K562 (cell line): Measurements from ENCODE around the gene DTNA. TPM values are rescaled to one million over a fixed set of nuclear protein-coding genes. Genes with fewer than 3 reads are reported as not detected.

Experiments used
- ATAC-seq: fragments of 200-7000 bp; cut with Tn5 transposase; 3 replicates; pipeline ENCODE4 v1.9.1; 2020; ENCODE audit warnings: moderate library complexity
- BruUV-seq: library from RNA; stranded (reverse); fragments of 400-500 nt; replicated peaks from 2 replicates; lab custom pipeline; 2021; lab: Mats Ljungman, UMichigan
- CTCF ChIA-PET: fragments of 300-600 bp; formaldehyde crosslinking; extraction: SDS; loops from one replicate; lab custom pipeline; 2021; ENCODE audit warnings: low intra/inter-chr PET ratio; lab: Yijun Ruan, JAX
- POLR2A ChIA-PET: fragments of 300-600, 350-650 bp; sonication (Branson Sonifier 250); formaldehyde crosslinking; extraction: SDS; loops from one replicate; lab custom pipeline; 2021; ENCODE audit warnings: antibody characterized with exemption, inconsistent platforms; lab: Yijun Ruan, JAX
- DNase-seq, 4 experiments: peaks; one replicate each; pipeline versions ENCODE4 v3.0.0 to v3.0.0-alpha.2; 2011 to 2018; ENCODE audit warnings: low spot score in 3 of 4, mixed read lengths in 3 of 4; ENCODE audit errors: extremely low read depth in 1 of 4
- FAIRE-seq: peaks from 2 replicates; lab custom pipeline; 2011; peaks lifted over from hg19 to GRCh38; lab: Jason Lieb, UNC
- H2AFZ ChIP-seq: 2 replicates; pipeline ENCODE4 v1.6.0; 2011; ENCODE audit warnings: low read depth, low read length, control low read depth, inconsistent platforms
- H3K27ac ChIP-seq: fragments of 200-600 bp; 3 replicates; pipeline ENCODE4 v1.8.0; 2011; ENCODE audit warnings: low read depth, mild to moderate bottlenecking, control low read depth, inconsistent platforms, low read length, moderate library complexity, mixed read lengths; ENCODE audit errors: extremely low read depth
- H3K27me3 ChIP-seq, 2 experiments: fragments of 300-600 bp in 1 of 2; 2 replicates in 1 of 2; 3 replicates in 1 of 2; pipeline versions ENCODE4 v1.6.0 to v1.8.0; 2011; ENCODE audit warnings: inconsistent platforms in 2 of 2, low read length in 2 of 2, mild to moderate bottlenecking in 1 of 2, mixed read lengths in 1 of 2, moderate library complexity in 1 of 2; ENCODE audit not compliant: control insufficient read depth in 2 of 2, insufficient read depth in 2 of 2
- H3K36me3 ChIP-seq: fragments of 300-600 bp; 3 replicates; pipeline ENCODE4 v1.8.0; 2011; ENCODE audit warnings: mild to moderate bottlenecking, low read length, inconsistent platforms; ENCODE audit not compliant: control insufficient read depth, insufficient read depth
- H3K4me1 ChIP-seq, 2 experiments: fragments of 200-600 bp in 1 of 2; replicated peaks in 1 of 2; 2 replicates in 1 of 2; 3 replicates in 1 of 2; pipeline versions ENCODE4 v1.5.1 to v1.8.0; 2011; ENCODE audit warnings: inconsistent platforms in 2 of 2, low read length in 2 of 2, mild to moderate bottlenecking in 1 of 2, mixed read lengths in 1 of 2, moderate library complexity in 1 of 2; ENCODE audit not compliant: control insufficient read depth in 2 of 2, insufficient read depth in 2 of 2
- H3K4me2 ChIP-seq: 2 replicates; pipeline ENCODE4 v1.6.1; 2011; ENCODE audit warnings: low read length, control low read depth, inconsistent platforms, mixed read lengths; ENCODE audit not compliant: insufficient read depth
- H3K4me3 ChIP-seq: fragments of 200-600 bp; sonication (generic), shearing (Covaris generic); 2 replicates; pipeline ENCODE4 v1.5.1; 2016; ENCODE audit warnings: control low read depth, inconsistent platforms
- H3K79me2 ChIP-seq: fragments of 200-600 bp; 3 replicates; pipeline ENCODE4 v1.8.0; 2011; ENCODE audit warnings: low read length, inconsistent platforms; ENCODE audit not compliant: control insufficient read depth, insufficient read depth
- H3K9ac ChIP-seq, 2 experiments: 2 replicates each; pipeline versions ENCODE4 v1.6.0 to v1.6.1; 2011; ENCODE audit warnings: low read depth in 2 of 2, low read length in 2 of 2, control low read depth in 1 of 2, inconsistent platforms in 1 of 2, mild to moderate bottlenecking in 1 of 2, mixed read lengths in 1 of 2; ENCODE audit not compliant: insufficient read depth in 1 of 2
- H3K9me1 ChIP-seq: one replicate; pipeline ENCODE4 v1.6.0; 2011; ENCODE audit warnings: inconsistent platforms, mild to moderate bottlenecking, low read length, moderate library complexity; ENCODE audit not compliant: control insufficient read depth, insufficient read depth
- H3K9me3 ChIP-seq: replicated peaks from 2 replicates; pipeline ENCODE4 v1.5.1; 2011; ENCODE audit warnings: low read depth, low read length, inconsistent platforms; ENCODE audit not compliant: control insufficient read depth, insufficient read depth
- H4K20me1 ChIP-seq: replicated peaks from 2 replicates; pipeline ENCODE4 v1.6.1; 2011; ENCODE audit warnings: low read length, inconsistent platforms, mixed read lengths; ENCODE audit not compliant: control insufficient read depth, insufficient read depth
- CBX8 ChIP-seq: fragments of 200-600 bp; sonication (generic); IDR thresholded peaks from 2 replicates; pipeline ENCODE4 v1.6.1; 2012; ENCODE audit warnings: borderline replicate concordance, mixed run types, low read depth, mild to moderate bottlenecking, moderate library complexity, mixed read lengths, low read length, control low read depth, inconsistent platforms; ENCODE audit not compliant: poor library complexity, severe bottlenecking; ENCODE audit errors: extremely low read depth
- CTCF ChIP-seq, 3 experiments: IDR thresholded peaks in 2 of 3; conservative IDR thresholded peaks in 1 of 3; 2 replicates each; pipeline ENCODE4 v1.5.1; 2011 to 2012; ENCODE audit warnings: low read length in 3 of 3, mild to moderate bottlenecking in 3 of 3, control low read depth in 2 of 3, improper control_type of control experiment in 1 of 3, inconsistent platforms in 1 of 3, low read depth in 1 of 3, mixed read lengths in 1 of 3, moderate library complexity in 1 of 3; ENCODE audit not compliant: insufficient read depth in 2 of 3
- HMGN3 ChIP-seq: IDR thresholded peaks from 2 replicates; pipeline ENCODE4 v1.6.1; 2011; ENCODE audit warnings: borderline replicate concordance, low read depth, mild to moderate bottlenecking, mixed read lengths, low read length; ENCODE audit not compliant: insufficient read length; ENCODE audit errors: extremely low read depth
- HNRNPH1 ChIP-seq: fragments of 200-400 bp; formaldehyde crosslinking; optimal IDR thresholded peaks from 2 replicates; pipeline ENCODE3; 2017; ENCODE audit warnings: low read depth, mild to moderate bottlenecking, low read length, moderate library complexity
- MNT ChIP-seq, 2 experiments: fragments of 450-650 bp; conservative IDR thresholded peaks; 2 replicates each; pipeline ENCODE4 v1.6.1; 2017; ENCODE audit warnings: mild to moderate bottlenecking in 2 of 2, moderate library complexity in 2 of 2
- PHF21A ChIP-seq: fragments of 450-650 bp; IDR thresholded peaks from 2 replicates; pipeline ENCODE4 v1.6.1; 2017; ENCODE audit warnings: low read depth, borderline replicate concordance
- PKNOX1 ChIP-seq: fragments of 450-650 bp; IDR thresholded peaks from 2 replicates; pipeline ENCODE4 v1.6.1; 2016
- RAD21 ChIP-seq, 2 experiments: fragments of 250-450 bp in 1 of 2; fragments of 450-650 bp in 1 of 2; sonication (Bioruptor Pico) in 1 of 2; formaldehyde crosslinking in 1 of 2; IDR thresholded peaks in 1 of 2; conservative IDR thresholded peaks in 1 of 2; 2 replicates each; pipeline versions ENCODE4 v1.4.0 to v1.8.0; 2020 to 2022; ENCODE audit warnings: mild to moderate bottlenecking in 2 of 2, moderate library complexity in 1 of 2
- RBM34 ChIP-seq: fragments of 200-400 bp; formaldehyde crosslinking; IDR thresholded peaks from 2 replicates; pipeline ENCODE4 v1.6.1; 2018; ENCODE audit warnings: low read length, borderline replicate concordance; ENCODE audit not compliant: insufficient read depth
- SMAD2 ChIP-seq: fragments of 150-350 bp; IDR thresholded peaks from 2 replicates; pipeline ENCODE4 v1.6.1; 2014; ENCODE audit warnings: low read depth, mild to moderate bottlenecking, low read length
- SP2 ChIP-seq: IDR thresholded peaks from 2 replicates; pipeline ENCODE4 v1.6.1; 2011; ENCODE audit warnings: mild to moderate bottlenecking, low read depth, low read length, moderate library complexity; ENCODE audit not compliant: poor library complexity, severe bottlenecking; ENCODE audit errors: extremely low read depth
- ZC3H8 ChIP-seq: fragments of 450-650 bp; IDR thresholded peaks from 2 replicates; pipeline ENCODE4 v1.6.1; 2017
- ZNF408 ChIP-seq: fragments of 250-450 bp; sonication (Bioruptor Pico); IDR thresholded peaks from 2 replicates; pipeline ENCODE4 v1.4.0; 2020; ENCODE audit warnings: low read depth, mild to moderate bottlenecking, moderate library complexity
- WGBS: fragments of 100-300 bp; shearing (Covaris generic); methylation state at CpG from one replicate; pipeline ENCODE4 v1.1.6; 2016; ENCODE audit warnings: low coverage, mixed read lengths; ENCODE audit not compliant: insufficient coverage; ENCODE audit errors: missing lambda C conversion rate; 5-methylcytosine and 5-hydroxymethylcytosine counted together
- in situ Hi-C: fragments of 300-500 bp; cut with MboI; formaldehyde crosslinking; loops from 4 replicates; pipeline ENCODE4 v1.15.0; 2018; ENCODE audit warnings: inconsistent platforms, mixed read lengths
- intact Hi-C: fragments of 100-400 bp; cut with micrococcal nuclease; formaldehyde crosslinking; loops from 2 replicates; pipeline ENCODE4 v1.14.2; 2022
- polyA plus RNA-seq, 8 experiments: library from polyadenylated mRNA; depleted of rRNA in 4 of 8; stranded (reverse) in 5 of 8; unstranded in 3 of 8; fragments of >200 nt; fragmentation: Nextera tagmentation in 2 of 8; fragmentation: Illumina TruSeq in 1 of 8; extraction: Ambion mirVana in 2 of 8; extraction: Trizol in 1 of 8; gene quantifications; 2 replicates each; pipeline versions ENCODE4 v1.2.1 to v1.2.3, GENCODE V29; 2011 to 2014; ENCODE audit warnings: inconsistent platforms in 1 of 8, missing spikeins in 1 of 8
- total RNA-seq, 7 experiments: library from RNA; depleted of rRNA in 6 of 7; stranded (reverse); fragments of >200 nt in 6 of 7; fragmentation: Illumina TruSeq in 2 of 7; extraction: Trizol in 2 of 7; gene quantifications; 2 replicates each; pipeline versions ENCODE4 v1.2.1 to v1.2.3, GENCODE V29; 2011 to 2021; ENCODE audit warnings: low replicate concordance in 1 of 7

The DTNA gene
- total and polyA plus RNA-seq, 9 of the 15 experiments (the other 6 are each of a cell fraction or from before 2014, with no cell fraction given): 0.07 to 2.4 (median 0.22) TPM; not detected in 2

- H3K4me2 ChIP-seq: no peak overlapping the region
- ATAC-seq (0 out of 3 replicates have a peak, but pooled peaks have one; percentile 56), DNase-seq (peak in 1 of 4 experiments; percentile 3), FAIRE-seq (no peak)
- H3K9ac ChIP-seq: no peak overlapping the region
- H3K9me1 ChIP-seq: no peaks in the 10 kb centered on the region
- no peaks in the 10 kb centered on the region for H3K4me1 ChIP-seq
- no peak overlapping the region for H3K27ac ChIP-seq
- H3K79me2 ChIP-seq: no peaks in the 10 kb centered on the region
- H3K27me3 ChIP-seq: no peaks in the 10 kb centered on the region
- BruUV-seq: no TSS peak
- TF ChIP-seq PKNOX1 (no peak), CBX8 (no peak), RBM34 (no peak), PHF21A (no peak), HNRNPH1 (no peak), RAD21 (CRISPR knock-in tag; conservative IDR thresholded peaks at IDR 0.05 in 1 of 2, IDR thresholded peaks at IDR 0.05 in 1 of 2) (peak in 1 of 2 experiments; percentile 23; a peak in 1 of 4 replicates), ZC3H8 (no peak), SMAD2 (no peak), SP2 (no peak), ZNF408 (CRISPR knock-in tag) (no peak), HMGN3 (no peak), CTCF (IDR thresholded peaks at IDR 0.05 in 2 of 3, conservative IDR thresholded peaks at IDR 0.05 in 1 of 3; ENCODE audit: insufficient read depth in 2 of 3, low read depth in 1 of 3, low read length in 3 of 3) (peak in 2 of 3 experiments; percentile 23 to 24; a peak in 1 of 6 replicates), MNT (conservative IDR thresholded peaks at IDR 0.05) (no peak)
- in situ Hi-C loops: no loop called here
- no peaks in the 10 kb centered on the region for H4K20me1 ChIP-seq
- H3K4me3 ChIP-seq: no peak overlapping the region
- 0% methylated on average over 2 of the region's 2 CpGs for WGBS
- CTCF ChIA-PET: no interaction called here
- H3K9me3 ChIP-seq: no peaks in the 10 kb centered on the region; the same call in 1 of the 2 replicates
- intact Hi-C loops: loop anchor here (10.0 kb wide), 1 partner anchor 56 kb away; no protein-coding TSS in a partner anchor
- H2AFZ ChIP-seq: no peak overlapping the region
- no peaks in the 10 kb centered on the region for H3K36me3 ChIP-seq
- POLR2A ChIA-PET: no interaction called here
Measured at GRCh38 chr18:34729264-34729663, 19.2 kb downstream of the DTNA start.
